Lung microvascular endothelial cell (primary cell): Measurements from ENCODE around the gene IGFALS. TPM values are rescaled to one million over a fixed set of nuclear protein-coding genes. Genes with fewer than 3 reads are reported as not detected.

Experiments used
- DNase-seq, 2 donors: peaks; one replicate each; pipeline versions ENCODE4 v3.0.0 to v3.0.0-alpha.2; 2010; ENCODE audit warnings: low read depth in 2 of 2
- total RNA-seq: library from RNA; depleted of rRNA; stranded (reverse); fragments of >200 nt; gene quantifications from 2 replicates; pipeline ENCODE4 v1.2.1, GENCODE V29; 2014

The IGFALS gene
- total RNA-seq, 1 donor from 2014 or later: not detected

- no peak for DNase-seq
Observed at GRCh38 chr16:1776991-1777374, 16.5 kb downstream of the IGFALS start.

GRCh38 chr16:1776672-1776955 lies 16.9 kb downstream of the IGFALS start:
- DNase-seq: no peak

- no peak for DNase-seq
Observed at GRCh38 chr16:1775846-1776671, 17.4 kb downstream of the IGFALS start.

GRCh38 chr16:1775006-1775845 lies 18.3 kb downstream of the IGFALS start:
- no peak for DNase-seq

- no peak for DNase-seq
Observed at GRCh38 chr16:1774448-1774780, 19.1 kb downstream of the IGFALS start.

- DNase-seq: peak; percentile 22 to 39
Observed at GRCh38 chr16:1773703-1774447, 19.6 kb downstream of the IGFALS start.

GRCh38 chr16:1772908-1773702 lies 20.4 kb downstream of the IGFALS start, which contains the start of gene MRPS34:
Gene MRPS34 (minus strand): TSS chr16:1773134. CDS start chr16:1773119, 15 bp downstream.
- peak; percentile 88 to 91 for DNase-seq

GRCh38 chr16:1772362-1772907 lies 21.1 kb downstream of the IGFALS start, which contains the start of gene EME2:
Gene EME2 (plus strand): TSS chr16:1772810. CDS start chr16:1773228, 418 bp downstream.
- peak; percentile 18 to 47 for DNase-seq

- DNase-seq: peak in 1 of 2 donors; percentile 13
Observed at GRCh38 chr16:1771864-1772361, 21.6 kb downstream of the IGFALS start.

GRCh38 chr16:1771188-1771863 lies 22.2 kb downstream of the IGFALS start, which contains the start of gene NME3:
Gene NME3 (minus strand): TSS chr16:1771543. CDS start chr16:1771534, 9 bp downstream.
- DNase-seq: peak; percentile 65 to 72

- DNase-seq: peak; percentile 66 to 68
Observed at GRCh38 chr16:1770328-1771187, 22.9 kb downstream of the IGFALS start.

GRCh38 chr16:1769402-1770300 lies 23.9 kb downstream of the IGFALS start:
- DNase-seq: no peak

- no peak for DNase-seq
Observed at GRCh38 chr16:1768767-1769401, 24.6 kb downstream of the IGFALS start.

GRCh38 chr16:1768061-1768766 lies 25.3 kb downstream of the IGFALS start:
- no peak for DNase-seq

GRCh38 chr16:1767116-1767994 lies 26.1 kb downstream of the IGFALS start:
- no peak for DNase-seq

GRCh38 chr16:1766701-1767100 lies 26.8 kb downstream of the IGFALS start:
- DNase-seq: no peak
